Measurements from ENCODE around the gene CHM. TPM values are rescaled to one million over a fixed set of nuclear protein-coding genes. Genes with fewer than 3 reads are reported as not detected.

Gene CHM
- total and polyA plus RNA-seq, 2 donors (not counting 1 experiment from before 2014, with no cell fraction given) = 13.7 to 25.5 TPM

DNA sequence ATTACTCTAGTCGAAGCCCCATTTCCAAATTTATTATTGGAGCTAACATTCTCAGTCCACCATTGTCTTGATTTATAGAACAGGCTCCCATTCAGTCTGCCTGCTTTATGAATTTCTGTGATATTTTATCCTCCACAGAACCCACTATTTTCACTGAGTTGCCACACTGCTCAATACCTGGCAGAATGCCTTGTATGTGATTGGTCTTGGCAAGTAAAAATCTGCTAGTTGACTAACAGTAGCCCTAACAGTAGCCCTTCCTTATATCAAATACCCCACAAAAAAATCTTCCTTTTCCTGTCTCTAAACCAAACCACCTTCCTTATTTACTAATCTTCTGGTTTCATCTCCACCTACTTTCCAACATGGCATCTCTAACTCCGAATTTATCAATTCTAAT is 82.6 kb downstream of the CHM start:
- Histone ChIP-seq H3K9ac (ENCODE audit: low read length) (no peak overlapping the region), H3K4me2 (replicated peaks; ENCODE audit: low read depth, low read length, poor library complexity, severe bottlenecking) (no peak overlapping the region), H3K79me2 (ENCODE audit: control insufficient read depth, insufficient read depth, low read length) (no peaks in the 10 kb centered on the region), H3K36me3 (replicated peaks in 1 of 2; ENCODE audit: control extremely low read depth in 1 of 2, control insufficient read depth in 1 of 2, extremely low read depth in 1 of 2, insufficient read depth in 2 of 2, low read length in 1 of 2) (no peaks in the 10 kb centered on the region), H3K27me3 (replicated peaks in 1 of 4; ENCODE audit: control extremely low read depth in 1 of 4, control insufficient read depth in 3 of 4, insufficient read depth in 4 of 4, low read length in 3 of 4) (no peaks in the 10 kb centered on the region), H4K20me1 (ENCODE audit: control insufficient read depth, insufficient read depth, low read length, poor library complexity, severe bottlenecking) (no peaks in the 10 kb centered on the region), H3K4me3 (ENCODE audit: control extremely low read depth in 1 of 5, extremely low read depth in 1 of 5, insufficient read depth in 1 of 5, low read depth in 2 of 5, low read length in 4 of 5) (no peak overlapping the region), H2AFZ (ENCODE audit: insufficient read depth, low read depth, low read length, poor library complexity, severe bottlenecking) (no peak overlapping the region), H3K27ac (ENCODE audit: low read length in 2 of 2) (no peak overlapping the region), H3K4me1 (ENCODE audit: control insufficient read depth in 2 of 2, insufficient read depth in 2 of 2, low read length in 2 of 2) (no peaks in the 10 kb centered on the region), H3K9me3 (ENCODE audit: control extremely low read depth in 1 of 3, control insufficient read depth in 2 of 3, insufficient read depth in 1 of 3, low read length in 2 of 3) (no peaks in the 10 kb centered on the region)
- DNase-seq (no peak), ATAC-seq (ENCODE audit: low read depth) (no peak)
- H3K9me3 Mint-ChIP-seq (ENCODE audit: insufficient read depth) = no peaks in the 10 kb centered on the region
- 0% methylated on average over 1 of the region's 2 CpGs for WGBS (ENCODE audit: insufficient coverage)
- POLR2A ChIA-PET = no interaction called here
- TF ChIP-seq, protein P1, sequence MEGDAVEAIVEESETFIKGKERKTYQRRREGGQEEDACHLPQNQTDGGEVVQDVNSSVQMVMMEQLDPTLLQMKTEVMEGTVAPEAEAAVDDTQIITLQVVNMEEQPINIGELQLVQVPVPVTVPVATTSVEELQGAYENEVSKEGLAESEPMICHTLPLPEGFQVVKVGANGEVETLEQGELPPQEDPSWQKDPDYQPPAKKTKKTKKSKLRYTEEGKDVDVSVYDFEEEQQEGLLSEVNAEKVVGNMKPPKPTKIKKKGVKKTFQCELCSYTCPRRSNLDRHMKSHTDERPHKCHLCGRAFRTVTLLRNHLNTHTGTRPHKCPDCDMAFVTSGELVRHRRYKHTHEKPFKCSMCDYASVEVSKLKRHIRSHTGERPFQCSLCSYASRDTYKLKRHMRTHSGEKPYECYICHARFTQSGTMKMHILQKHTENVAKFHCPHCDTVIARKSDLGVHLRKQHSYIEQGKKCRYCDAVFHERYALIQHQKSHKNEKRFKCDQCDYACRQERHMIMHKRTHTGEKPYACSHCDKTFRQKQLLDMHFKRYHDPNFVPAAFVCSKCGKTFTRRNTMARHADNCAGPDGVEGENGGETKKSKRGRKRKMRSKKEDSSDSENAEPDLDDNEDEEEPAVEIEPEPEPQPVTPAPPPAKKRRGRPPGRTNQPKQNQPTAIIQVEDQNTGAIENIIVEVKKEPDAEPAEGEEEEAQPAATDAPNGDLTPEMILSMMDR (IDR thresholded peaks at IDR 0.05) = no peak
- no peak for TF ChIP-seq EZH2 (IDR thresholded peaks at IDR 0.05; ENCODE audit: borderline replicate concordance, insufficient read depth, low read depth, low read length, poor library complexity, severe bottlenecking)
- peaks cover 4% of the 10 kb centered on the region for H3K4me1 Mint-ChIP-seq
- no peak overlapping the region for H3K27ac Mint-ChIP-seq
- H3K27me3 Mint-ChIP-seq = no peaks in the 10 kb centered on the region
- H3K4me3 Mint-ChIP-seq = no peak overlapping the region
- CTCF ChIA-PET = no interaction called here
- intact Hi-C loops (cut with micrococcal nuclease) = no loop called here

DNA sequence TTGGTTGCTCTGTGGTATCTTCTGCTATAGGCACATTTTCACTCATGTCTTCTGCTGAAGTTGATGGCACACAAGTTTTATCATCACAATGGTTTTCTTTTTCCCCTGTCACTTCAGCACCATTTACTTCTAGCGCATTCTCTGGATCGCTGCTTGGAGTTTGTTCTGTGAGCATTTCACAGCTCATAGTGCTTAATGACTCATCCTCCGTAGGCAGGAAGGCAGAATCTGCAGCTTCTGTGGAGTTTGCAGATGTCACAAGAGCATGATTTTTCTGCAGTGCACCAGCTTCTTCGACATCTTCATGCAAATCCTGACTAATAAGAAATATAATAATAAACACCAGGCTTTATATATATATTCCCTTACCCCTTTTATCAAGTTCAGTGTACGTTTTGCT is 83.6 kb downstream of the CHM start:
- Histone ChIP-seq H3K4me3 (ENCODE audit: control extremely low read depth in 1 of 5, extremely low read depth in 1 of 5, insufficient read depth in 1 of 5, low read depth in 2 of 5, low read length in 4 of 5) (no peak overlapping the region), H3K27ac (ENCODE audit: low read length in 2 of 2) (no peak overlapping the region), H3K4me1 (ENCODE audit: control insufficient read depth in 2 of 2, insufficient read depth in 2 of 2, low read length in 2 of 2) (no peaks in the 10 kb centered on the region), H2AFZ (ENCODE audit: insufficient read depth, low read depth, low read length, poor library complexity, severe bottlenecking) (no peak overlapping the region), H3K9ac (ENCODE audit: low read length) (no peak overlapping the region), H3K27me3 (replicated peaks in 1 of 4; ENCODE audit: control extremely low read depth in 1 of 4, control insufficient read depth in 3 of 4, insufficient read depth in 4 of 4, low read length in 3 of 4) (no peaks in the 10 kb centered on the region), H3K9me3 (ENCODE audit: control extremely low read depth in 1 of 3, control insufficient read depth in 2 of 3, insufficient read depth in 1 of 3, low read length in 2 of 3) (no peaks in the 10 kb centered on the region), H3K79me2 (ENCODE audit: control insufficient read depth, insufficient read depth, low read length) (no peaks in the 10 kb centered on the region), H3K4me2 (replicated peaks; ENCODE audit: low read depth, low read length, poor library complexity, severe bottlenecking) (no peak overlapping the region), H4K20me1 (ENCODE audit: control insufficient read depth, insufficient read depth, low read length, poor library complexity, severe bottlenecking) (no peaks in the 10 kb centered on the region), H3K36me3 (replicated peaks in 1 of 2; ENCODE audit: control extremely low read depth in 1 of 2, control insufficient read depth in 1 of 2, extremely low read depth in 1 of 2, insufficient read depth in 2 of 2, low read length in 1 of 2) (no peaks in the 10 kb centered on the region)
- intact Hi-C loops (cut with micrococcal nuclease) = no loop called here
- 100% methylated on average over 1 of the region's 5 CpGs for WGBS (ENCODE audit: insufficient coverage)
- Mint-ChIP-seq H3K27ac (no peak overlapping the region), H3K4me1 (no peaks in the 10 kb centered on the region), H3K9me3 (ENCODE audit: insufficient read depth) (no peaks in the 10 kb centered on the region), H3K4me3 (no peak overlapping the region), H3K27me3 (no peaks in the 10 kb centered on the region)
- CTCF ChIA-PET = no interaction called here
- DNase-seq (no peak), ATAC-seq (ENCODE audit: low read depth) (no peak)
- POLR2A ChIA-PET = no interaction called here
- TF ChIP-seq, protein P1 (IDR thresholded peaks at IDR 0.05) = no peak
- no peak for TF ChIP-seq EZH2 (IDR thresholded peaks at IDR 0.05; ENCODE audit: borderline replicate concordance, insufficient read depth, low read depth, low read length, poor library complexity, severe bottlenecking)

Measured in B cell (primary cell).